Activated CD8-positive, alpha-beta T cell treated with anti-CD3 and anti-CD28 coated beads, Interleukin-2, amount 10 ng/mL, durations not matched to agents 7 days and 5 days (primary cell): Measurements from ENCODE around the gene PPA1. TPM values are rescaled to one million over a fixed set of nuclear protein-coding genes. Genes with fewer than 3 reads are reported as not detected.
A peak's percentile ranks its signal among the peaks of the same experiment; 100 is the strongest.

Experiments used
- ATAC-seq: fragments of 150-1000 bp; cut with Tn5 transposase; one replicate; pipeline ENCODE4 v1.10.0; 2021; ENCODE audit warnings: moderate library complexity
- CTCF ChIA-PET: fragments of 350-600 bp; sonication (Branson Sonifier 250); formaldehyde crosslinking; loops from one replicate; lab custom pipeline; 2021; ENCODE audit warnings: antibody characterized with exemption; lab: Charles Lee
- POLR2A ChIA-PET: fragments of 350-600 bp; sonication (Branson Sonifier 250); formaldehyde crosslinking; loops from one replicate; lab custom pipeline; 2021; ENCODE audit warnings: antibody characterized with exemption; lab: Charles Lee
- DNase-seq: peaks from one replicate; pipeline ENCODE4 v3.0.0-alpha.2; 2020
- H3K27ac Mint-ChIP-seq: one replicate; pipeline ENCODE4 v1.8.0; 2021; ENCODE audit warnings: mild to moderate bottlenecking, mixed read lengths
- H3K27me3 Mint-ChIP-seq: one replicate; pipeline ENCODE4 v1.8.0; 2021; ENCODE audit warnings: low read depth, mixed read lengths
- H3K36me3 Mint-ChIP-seq: one replicate; pipeline ENCODE4 v1.8.0; 2021; ENCODE audit warnings: low read depth, mixed read lengths
- H3K4me1 Mint-ChIP-seq: one replicate; pipeline ENCODE4 v1.8.0; 2021; ENCODE audit warnings: low read depth, mixed read lengths
- H3K4me3 Mint-ChIP-seq: one replicate; pipeline ENCODE4 v1.8.0; 2021; ENCODE audit warnings: mild to moderate bottlenecking, mixed read lengths
- H3K9me3 Mint-ChIP-seq: one replicate; pipeline ENCODE4 v1.8.0; 2022; ENCODE audit warnings: mixed read lengths; ENCODE audit not compliant: insufficient read depth
- total RNA-seq, 2 experiments: library from RNA; stranded (reverse); gene quantifications; one replicate each; pipeline ENCODE4 v1.2.3, GENCODE V29; 2021

The PPA1 gene
- total RNA-seq = 100 to 1,000 TPM; 175 TPM

DNA sequence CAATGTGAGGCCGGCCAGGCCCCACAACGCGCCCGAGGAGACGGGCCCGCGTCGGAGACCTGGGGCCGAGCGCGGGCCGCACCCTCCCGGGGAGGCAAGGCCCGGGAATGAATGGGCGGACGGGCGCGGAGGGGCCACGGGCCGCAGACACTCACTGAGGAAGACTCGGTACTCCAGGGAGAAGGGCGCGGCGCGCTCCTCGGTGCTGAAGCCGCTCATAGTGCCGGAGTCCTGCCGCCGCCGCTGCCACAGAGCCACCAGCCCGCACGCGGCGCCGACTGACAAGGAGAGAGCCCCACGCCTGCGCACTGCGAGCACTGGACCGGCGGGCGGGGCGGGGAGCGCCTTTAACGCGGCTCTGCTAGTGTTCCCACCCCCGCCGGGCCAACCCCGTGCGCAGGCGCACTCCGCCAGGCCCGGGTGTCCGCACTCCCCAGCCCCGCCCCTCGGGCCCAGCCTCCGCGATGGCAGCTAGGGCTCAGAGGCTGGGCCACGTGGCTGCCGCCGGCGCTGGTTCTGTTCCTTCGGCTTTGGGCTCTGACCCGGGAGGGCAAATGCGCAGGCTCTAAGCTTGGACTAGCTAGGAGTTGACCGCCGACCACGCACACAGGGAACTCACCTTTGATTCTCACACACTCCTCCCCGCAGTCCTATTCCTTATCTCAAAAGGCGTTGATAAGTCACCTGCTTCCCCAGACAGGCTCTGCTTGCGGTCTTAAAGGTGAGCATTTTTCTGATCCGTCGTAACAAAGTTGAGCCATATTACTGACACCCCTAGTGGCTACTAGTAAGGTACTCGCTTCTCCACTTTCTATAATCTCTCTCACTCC lies at the start of gene PPA1:
Gene PPA1 (minus strand): TSS at position 321 of the 830 bp plus-strand sequence. CDS start 102 bp downstream, at position 219.
- POLR2A ChIA-PET = interaction anchor here (0.5 to 2.6 kb wide), 10 partner anchors 25 to 777 kb away, joined by 3 to 13 read pairs (median 3); partner anchors contain the start of genes EIF4EBP2, LRRC20 and SAR1A
- peak within 1 kb of the TSS; percentile 78 for H3K4me3 Mint-ChIP-seq
- peaks cover 2% of the 10 kb centered on the region for H3K27me3 Mint-ChIP-seq
- no peaks in the 10 kb centered on the region for H3K9me3 Mint-ChIP-seq
- CTCF ChIA-PET = interaction anchor here (0.7 to 5.2 kb wide), 12 partner anchors 8 to 191 kb away, joined by 3 to 65 read pairs (median 4); partner anchors contain the start of gene TYSND1
- ATAC-seq (peak; percentile 93), DNase-seq (peak; percentile 99)
- H3K36me3 Mint-ChIP-seq = peaks cover 21% of the 10 kb centered on the region
- peak within 1 kb of the TSS; percentile 79 for H3K27ac Mint-ChIP-seq
- H3K4me1 Mint-ChIP-seq = peaks cover 45% of the 10 kb centered on the region

DNA sequence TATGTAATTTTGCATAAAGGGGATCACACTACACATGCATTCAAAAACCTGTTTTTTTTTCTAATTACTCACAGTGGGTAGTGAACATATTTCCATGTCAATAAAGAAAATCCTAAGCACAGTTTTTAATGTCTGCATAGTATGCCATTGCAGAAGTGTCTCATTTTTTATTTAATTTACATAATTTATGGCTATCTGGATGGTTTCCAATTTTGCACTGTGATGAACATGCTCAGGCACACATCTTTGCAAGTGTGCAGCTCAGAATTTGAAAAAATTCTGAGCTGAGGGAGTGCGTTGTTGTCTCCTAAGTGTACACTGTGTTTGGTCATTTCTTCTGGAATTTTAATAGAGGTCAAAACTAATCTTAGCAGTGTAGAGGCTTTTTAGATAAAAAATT lies 48.4 kb upstream of the PPA1 start:
- ChIA-PET POLR2A (no interaction called here), CTCF (interaction anchor here (0.9 to 2.2 kb wide), 4 partner anchors 9 to 83 kb away, joined by 3 to 10 read pairs (median 4); no protein-coding TSS in a partner anchor)
- peaks cover 60% of the 10 kb centered on the region for H3K27me3 Mint-ChIP-seq

DNA sequence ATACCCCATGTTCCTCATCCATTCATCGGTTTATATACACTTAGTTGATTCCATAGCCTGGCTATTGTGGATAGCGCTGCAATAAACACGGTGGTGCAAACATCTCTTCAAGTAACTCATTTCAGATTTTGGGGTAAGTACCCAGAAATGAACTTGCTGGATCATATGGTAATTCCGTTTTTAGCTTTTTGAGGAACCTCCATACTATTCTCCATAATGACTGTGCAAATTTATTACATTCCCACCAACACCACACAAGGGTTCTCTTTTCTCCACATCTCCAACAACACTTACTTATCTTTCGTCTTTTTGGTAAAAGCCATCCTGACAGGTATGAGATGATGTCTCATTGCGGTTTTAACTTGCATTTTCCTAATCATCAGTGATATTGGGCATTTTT lies 46.9 kb upstream of the PPA1 start:
- Mint-ChIP-seq H3K9me3 (no peaks in the 10 kb centered on the region), H3K4me3 (no peak overlapping the region), H3K4me1 (peaks cover 3% of the 10 kb centered on the region), H3K27me3 (peaks cover 48% of the 10 kb centered on the region), H3K36me3 (no peaks in the 10 kb centered on the region), H3K27ac (no peak overlapping the region)
- ATAC-seq (no peak), DNase-seq (no peak)
- CTCF ChIA-PET = no interaction called here
- POLR2A ChIA-PET = interaction anchor here (0.6 kb wide), 1 partner anchor 18 kb away, joined by 3 read pairs; no protein-coding TSS in a partner anchor

More for the DNA sequence above, 48.4 kb upstream of the PPA1 start:
- DNase-seq (no peak), ATAC-seq (no peak)
- no peaks in the 10 kb centered on the region for H3K36me3 Mint-ChIP-seq
- H3K4me3 Mint-ChIP-seq = no peak overlapping the region
- peaks cover 3% of the 10 kb centered on the region for H3K4me1 Mint-ChIP-seq
- no peaks in the 10 kb centered on the region for H3K9me3 Mint-ChIP-seq
- H3K27ac Mint-ChIP-seq = no peak overlapping the region

DNA sequence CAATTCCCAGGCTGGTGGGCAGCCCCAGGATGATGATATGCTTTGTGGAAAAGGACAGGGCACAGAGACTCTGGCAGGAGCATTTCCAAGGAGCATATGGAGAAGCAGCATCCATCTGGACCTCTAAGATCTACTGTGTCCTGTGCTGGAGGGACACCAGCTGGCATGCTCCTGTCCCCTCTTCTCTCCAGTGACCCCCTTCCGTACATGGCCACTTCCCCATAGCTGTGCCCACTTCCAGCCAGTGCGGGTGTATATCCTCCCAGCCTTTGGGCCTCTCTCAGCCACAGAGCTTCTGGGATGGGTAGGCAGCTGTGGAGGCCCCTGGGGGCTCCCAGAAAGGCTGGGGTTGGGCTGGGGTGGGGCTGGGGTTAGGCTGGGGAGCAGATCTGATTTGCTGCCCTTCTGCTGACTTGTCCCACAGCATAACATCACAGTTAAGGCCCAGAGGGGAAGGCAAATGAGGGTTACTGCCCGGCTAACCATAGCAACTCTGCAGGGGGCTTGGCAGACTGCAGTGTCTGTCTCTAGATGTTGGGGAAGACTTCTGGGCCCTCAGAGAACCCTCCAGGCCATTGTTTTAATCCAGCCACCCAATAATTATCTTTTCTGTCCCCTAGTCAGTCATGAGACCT lies 44.3 kb upstream of the PPA1 start:
- Mint-ChIP-seq H3K4me3 (no peak overlapping the region), H3K36me3 (no peaks in the 10 kb centered on the region), H3K27me3 (peaks cover 26% of the 10 kb centered on the region), H3K9me3 (no peaks in the 10 kb centered on the region), H3K4me1 (peaks cover 7% of the 10 kb centered on the region), H3K27ac (no peak overlapping the region)
- DNase-seq (no peak), ATAC-seq (no peak)
- POLR2A ChIA-PET = no interaction called here
- CTCF ChIA-PET = interaction anchor here (1.5 to 1.7 kb wide), 2 partner anchors 10 to 87 kb away, joined by 5 read pairs; no protein-coding TSS in a partner anchor

GRCh38 chr10:70274643-70275042 lies 41.4 kb upstream of the PPA1 start:
- DNase-seq (no peak), ATAC-seq (no peak)
- ChIA-PET CTCF (interaction anchor here (0.8 to 2.7 kb wide), 4 partner anchors 10 to 90 kb away, joined by 3 to 14 read pairs (median 5); no protein-coding TSS in a partner anchor), POLR2A (no interaction called here)
- Mint-ChIP-seq H3K36me3 (no peaks in the 10 kb centered on the region), H3K4me1 (peaks cover 16% of the 10 kb centered on the region), H3K9me3 (no peaks in the 10 kb centered on the region), H3K27ac (no peak overlapping the region), H3K27me3 (peaks cover 1% of the 10 kb centered on the region), H3K4me3 (no peak overlapping the region)

GRCh38 chr10:70272925-70273316 lies 39.7 kb upstream of the PPA1 start:
- no peaks in the 10 kb centered on the region for H3K36me3 Mint-ChIP-seq
- no peak overlapping the region for H3K4me3 Mint-ChIP-seq
- no peaks in the 10 kb centered on the region for H3K9me3 Mint-ChIP-seq
- no peaks in the 10 kb centered on the region for H3K27me3 Mint-ChIP-seq
- ATAC-seq (peak; percentile 81), DNase-seq (no peak)
- ChIA-PET CTCF (interaction anchor here (0.6 to 10.5 kb wide), 36 partner anchors 8 to 189 kb away, joined by 3 to 132 read pairs (median 4); partner anchors contain the start of genes SAR1A and TYSND1), POLR2A (interaction anchor here (0.6 to 0.7 kb wide), 2 partner anchors 86 to 90 kb away, joined by 3 read pairs; no protein-coding TSS in a partner anchor)
- H3K27ac Mint-ChIP-seq = peak overlapping the region; percentile 23
- peaks cover 16% of the 10 kb centered on the region for H3K4me1 Mint-ChIP-seq

DNA sequence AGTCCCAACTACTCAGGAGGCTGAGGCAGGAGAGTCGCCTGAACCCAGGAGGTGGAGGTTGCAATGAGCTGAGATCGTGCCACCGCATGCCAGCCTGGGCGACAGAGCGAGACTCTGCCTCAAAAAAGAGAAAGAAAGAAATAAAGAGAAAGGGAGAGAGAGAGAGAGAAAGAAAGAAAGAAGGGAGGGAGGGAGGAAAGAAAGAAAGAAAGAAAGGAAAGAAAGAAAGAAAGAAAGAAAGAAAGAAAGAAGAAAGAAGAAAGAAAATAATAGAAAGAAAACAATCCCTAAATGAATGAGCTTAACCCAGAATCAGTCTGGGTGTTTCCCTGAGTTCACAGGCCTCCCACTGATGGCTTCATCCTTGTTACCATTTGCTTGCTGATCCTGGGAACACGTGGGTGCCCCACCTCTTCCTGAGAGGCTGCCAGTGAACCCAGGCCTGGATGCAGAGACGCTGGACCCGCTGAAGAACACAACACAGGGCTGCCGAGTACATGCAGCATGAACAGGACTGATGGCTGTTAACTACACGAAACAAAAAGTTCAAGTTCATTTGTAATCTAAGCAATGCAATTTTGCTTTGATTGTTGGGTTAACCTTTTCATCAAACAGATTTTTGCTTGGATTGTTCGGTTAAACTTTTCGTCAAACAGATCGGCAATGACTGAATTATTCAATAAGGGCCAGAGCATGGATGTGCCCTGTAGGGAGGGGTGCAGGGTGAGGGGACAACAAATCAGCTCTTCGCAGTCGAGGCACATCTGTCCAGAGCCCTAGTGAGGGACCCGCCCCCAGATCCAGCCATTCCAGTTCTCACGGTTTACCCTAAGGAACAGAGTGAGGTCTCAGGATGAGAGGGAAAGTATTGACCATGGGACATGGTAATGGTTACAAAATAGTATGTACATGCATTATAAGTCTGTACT lies 39.0 kb upstream of the PPA1 start:
- DNase-seq (no peak), ATAC-seq (peak; percentile 28)
- ChIA-PET CTCF (interaction anchor here (0.6 to 10.5 kb wide), 37 partner anchors 9 to 190 kb away, joined by 3 to 132 read pairs (median 4); partner anchors contain the start of genes SAR1A and TYSND1), POLR2A (interaction anchor here (0.6 to 0.7 kb wide), 2 partner anchors 87 to 89 kb away, joined by 3 read pairs; no protein-coding TSS in a partner anchor)
- Mint-ChIP-seq H3K4me1 (peaks cover 19% of the 10 kb centered on the region), H3K4me3 (no peak overlapping the region), H3K36me3 (no peaks in the 10 kb centered on the region), H3K9me3 (no peaks in the 10 kb centered on the region), H3K27ac (no peak overlapping the region), H3K27me3 (no peaks in the 10 kb centered on the region)

- ChIA-PET POLR2A (no interaction called here), CTCF (interaction anchor here (1.1 to 10.5 kb wide), 7 partner anchors 8 to 125 kb away, joined by 3 to 132 read pairs (median 3); partner anchors contain the start of gene TYSND1)
- no peak overlapping the region for H3K27ac Mint-ChIP-seq
- ATAC-seq (no peak), DNase-seq (no peak)
- no peaks in the 10 kb centered on the region for H3K9me3 Mint-ChIP-seq
- no peak overlapping the region for H3K4me3 Mint-ChIP-seq
- H3K36me3 Mint-ChIP-seq = no peaks in the 10 kb centered on the region
- H3K4me1 Mint-ChIP-seq = peaks cover 28% of the 10 kb centered on the region
- H3K27me3 Mint-ChIP-seq = no peaks in the 10 kb centered on the region
Observed at GRCh38 chr10:70270952-70271351, 37.7 kb upstream of the PPA1 start.

DNA sequence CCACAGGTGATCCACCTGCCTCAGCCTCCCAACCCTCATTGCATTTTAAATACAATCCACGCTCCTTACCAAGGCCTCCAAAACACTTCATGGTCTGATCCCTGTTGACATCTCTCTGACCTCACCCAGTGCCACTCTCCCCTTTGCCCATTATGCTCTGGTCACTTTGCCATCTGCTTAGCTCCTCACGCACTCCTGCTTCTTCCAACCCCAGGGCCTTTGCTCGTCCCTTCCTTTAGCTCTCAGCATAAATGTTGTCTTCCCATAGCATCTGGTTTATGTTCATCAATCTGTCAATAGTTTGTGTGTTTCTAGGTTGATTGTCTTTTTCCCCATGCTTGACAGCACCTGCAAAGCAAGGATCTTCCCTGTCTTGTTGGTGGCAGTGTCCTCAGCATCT lies 36.5 kb upstream of the PPA1 start:
- Mint-ChIP-seq H3K4me3 (no peak overlapping the region), H3K36me3 (no peaks in the 10 kb centered on the region)
- POLR2A ChIA-PET = no interaction called here

GRCh38 chr10:70268376-70268775 lies 35.1 kb upstream of the PPA1 start:
- no peak for ATAC-seq
- ChIA-PET CTCF (interaction anchor here (1.3 to 10.5 kb wide), 3 partner anchors 45 to 98 kb away, joined by 3 to 132 read pairs (median 8); no protein-coding TSS in a partner anchor), POLR2A (no interaction called here)
- no peak overlapping the region for H3K27ac Mint-ChIP-seq
- H3K4me3 Mint-ChIP-seq = no peak overlapping the region
- H3K4me1 Mint-ChIP-seq = peaks cover 29% of the 10 kb centered on the region
- H3K27me3 Mint-ChIP-seq = peaks cover 5% of the 10 kb centered on the region
- no peaks in the 10 kb centered on the region for H3K36me3 Mint-ChIP-seq
- no peaks in the 10 kb centered on the region for H3K9me3 Mint-ChIP-seq
- no peak for DNase-seq

More for the DNA sequence above, 36.5 kb upstream of the PPA1 start:
- peaks cover 1% of the 10 kb centered on the region for H3K27me3 Mint-ChIP-seq
- no peak overlapping the region for H3K27ac Mint-ChIP-seq
- no peak for DNase-seq
- H3K4me1 Mint-ChIP-seq = peaks cover 29% of the 10 kb centered on the region
- no peak for ATAC-seq
- H3K9me3 Mint-ChIP-seq = no peaks in the 10 kb centered on the region
- CTCF ChIA-PET = interaction anchor here (0.8 to 10.5 kb wide), 7 partner anchors 8 to 124 kb away, joined by 3 to 132 read pairs (median 4); partner anchors contain the start of gene TYSND1
